SK-N-SH (cell line): ENCODE data around the gene AZU1. TPM values are rescaled to one million over a fixed set of nuclear protein-coding genes. Genes with fewer than 3 reads are reported as not detected.

Experiments used
- CTCF ChIA-PET: fragments of 300-600, 350-600 bp; formaldehyde crosslinking; extraction: SDS; loops from one replicate; lab custom pipeline; 2021; lab: Yijun Ruan, JAX
- POLR2A ChIA-PET: fragments of 350-600 bp; sonication (Branson Sonifier 250); formaldehyde crosslinking; extraction: SDS; loops from one replicate; lab custom pipeline; 2020; ENCODE audit warnings: antibody characterized with exemption, inconsistent platforms; lab: Yijun Ruan, JAX
- DNase-seq: peaks from one replicate; pipeline ENCODE4 v3.0.0; 2012
- H2AFZ ChIP-seq: fragments of 200-600 bp; sonication (generic); 2 replicates; pipeline ENCODE4 v1.8.1; 2016; ENCODE audit warnings: antibody characterized with exemption, mild to moderate bottlenecking, low read depth
- H3F3A ChIP-seq: fragments of 200-600 bp; sonication (generic); replicated peaks from 2 replicates; pipeline ENCODE3; 2016; ENCODE audit warnings: antibody characterized with exemption, mild to moderate bottlenecking; ENCODE audit not compliant: insufficient read depth
- H3K27ac ChIP-seq, 2 experiments: fragments of 200-500 bp in 1 of 2; fragments of 200-600 bp in 1 of 2; sonication (Bioruptor generic) in 1 of 2; sonication (generic), shearing (Covaris generic) in 1 of 2; 2 replicates each; pipeline versions ENCODE4 v1.5.1 to v1.6.1; 2014 to 2016; ENCODE audit warnings: low read depth in 2 of 2, inconsistent platforms in 1 of 2, low read length in 1 of 2, mild to moderate bottlenecking in 1 of 2, mixed read lengths in 1 of 2
- H3K27me3 ChIP-seq: fragments of 200-600 bp; sonication (generic), shearing (Covaris generic); 2 replicates; pipeline ENCODE4 v1.6.1; 2016; ENCODE audit warnings: mixed run types; ENCODE audit not compliant: insufficient read depth
- H3K36me3 ChIP-seq, 2 experiments: fragments of 200-500 bp in 1 of 2; fragments of 200-600 bp in 1 of 2; sonication (Bioruptor generic) in 1 of 2; sonication (generic) in 1 of 2; replicated peaks in 1 of 2; 2 replicates each; pipeline versions ENCODE3 to v1.5.1; 2014 to 2016; ENCODE audit warnings: low read length in 1 of 2, mild to moderate bottlenecking in 1 of 2; ENCODE audit not compliant: insufficient read depth in 2 of 2, control insufficient read depth in 1 of 2
- H3K4me1 ChIP-seq, 2 experiments: fragments of 200-500 bp in 1 of 2; fragments of 200-600 bp in 1 of 2; sonication (Bioruptor generic) in 1 of 2; sonication (generic), shearing (Covaris generic) in 1 of 2; 2 replicates each; pipeline versions ENCODE4 v1.5.1 to v1.6.1; 2014 to 2016; ENCODE audit warnings: low read depth in 1 of 2, low read length in 1 of 2, mixed run types in 1 of 2; ENCODE audit not compliant: insufficient read depth in 2 of 2, control insufficient read depth in 1 of 2
- H3K4me2 ChIP-seq: fragments of 200-600 bp; sonication (generic), shearing (Covaris generic); 2 replicates; pipeline ENCODE4 v1.6.1; 2017; ENCODE audit warnings: mixed run types
- H3K4me3 ChIP-seq, 2 experiments: fragments of 200-500 bp in 1 of 2; fragments of 200-600 bp in 1 of 2; sonication (Bioruptor generic) in 1 of 2; sonication (generic), shearing (Covaris generic) in 1 of 2; 2 replicates each; pipeline versions ENCODE4 v1.5.1 to v1.8.1; 2014 to 2016; ENCODE audit warnings: low read depth in 2 of 2, inconsistent platforms in 1 of 2, low read length in 1 of 2, mild to moderate bottlenecking in 1 of 2, mixed read lengths in 1 of 2, moderate library complexity in 1 of 2
- H3K79me2 ChIP-seq: fragments of 200-600 bp; sonication (generic); 2 replicates; pipeline ENCODE4 v1.8.1; 2017; ENCODE audit warnings: mild to moderate bottlenecking; ENCODE audit not compliant: insufficient read depth
- H3K9ac ChIP-seq: fragments of 200-600 bp; sonication (generic); 2 replicates; pipeline ENCODE4 v1.6.1; 2017; ENCODE audit warnings: mixed run types
- H3K9me2 ChIP-seq: fragments of 200-600 bp; sonication (generic); 2 replicates; pipeline ENCODE4 v1.6.1; 2017; ENCODE audit warnings: mixed run types
- H3K9me3 ChIP-seq: fragments of 200-600 bp; sonication (generic); 2 replicates; pipeline ENCODE4 v1.6.1; 2017; ENCODE audit warnings: mixed run types, mild to moderate bottlenecking, moderate library complexity
- H4K20me1 ChIP-seq: fragments of 200-600 bp; sonication (generic); 2 replicates; pipeline ENCODE4 v1.6.1; 2017; ENCODE audit warnings: mild to moderate bottlenecking, mixed run types; ENCODE audit not compliant: insufficient read depth
- CHD2 ChIP-seq: fragments of 150-350 bp; IDR thresholded peaks from 2 replicates; pipeline ENCODE4 v1.6.1; 2018; ENCODE audit warnings: low read length; ENCODE audit not compliant: partially characterized antibody
- EZH2phosphoT487 ChIP-seq: fragments of 200-600 bp; sonication (generic); IDR thresholded peaks from 2 replicates; pipeline ENCODE4 v1.6.1; 2017; ENCODE audit warnings: low read depth, mixed run types, mild to moderate bottlenecking, antibody characterized with exemption, moderate library complexity, borderline replicate concordance
- GATA2 ChIP-seq: sonication (generic); formaldehyde crosslinking; IDR thresholded peaks from 2 replicates; pipeline ENCODE4 v1.5.0; 2020; ENCODE audit warnings: mild to moderate bottlenecking, missing genetic modification reagents
- JUND ChIP-seq: IDR thresholded peaks from 2 replicates; pipeline ENCODE4 v1.4.0; 2012
- MAX ChIP-seq: IDR thresholded peaks from 2 replicates; pipeline ENCODE4 v1.4.0; 2012; ENCODE audit warnings: low read depth
- PBX3 ChIP-seq: IDR thresholded peaks from 2 replicates; pipeline ENCODE4; 2012
- RAD21 ChIP-seq: IDR thresholded peaks from 2 replicates; pipeline ENCODE4 v1.6.1; 2012; ENCODE audit warnings: mild to moderate bottlenecking, low read length
- SMC3 ChIP-seq: IDR thresholded peaks from 2 replicates; pipeline ENCODE4 v1.6.1; 2012; ENCODE audit warnings: low read depth, low read length, improper control_type of control experiment
- TEAD4 ChIP-seq: IDR thresholded peaks from 2 replicates; pipeline ENCODE4 v1.4.0; 2012; ENCODE audit warnings: mild to moderate bottlenecking, borderline replicate concordance; ENCODE audit not compliant: insufficient read depth
- USF1 ChIP-seq: IDR thresholded peaks from 2 replicates; pipeline ENCODE4 v1.4.0; 2012; ENCODE audit warnings: low read depth, borderline replicate concordance
- WGBS: methylation state at CpG from one replicate; pipeline ENCODE4 v1.1.6; 2017; ENCODE audit warnings: low lambda C conversion rate; 5-methylcytosine and 5-hydroxymethylcytosine counted together
- polyA plus RNA-seq, 3 experiments: library from polyadenylated mRNA; depleted of rRNA; stranded (reverse); fragments of >200 nt; gene quantifications; 2 replicates each; pipeline ENCODE4 v1.2.3, GENCODE V29; 2012
- TF ChIP-seq, protein P1 (sequence below): fragments of 150-350 bp; IDR thresholded peaks from 2 replicates; pipeline ENCODE4 v1.6.1; 2016; ENCODE audit warnings: mild to moderate bottlenecking, low read depth, low read length

AZU1 gene
- polyA plus RNA-seq, 1 of the 3 experiments (the other 2 are of a cell fraction), result 0.15 TPM

DNA sequence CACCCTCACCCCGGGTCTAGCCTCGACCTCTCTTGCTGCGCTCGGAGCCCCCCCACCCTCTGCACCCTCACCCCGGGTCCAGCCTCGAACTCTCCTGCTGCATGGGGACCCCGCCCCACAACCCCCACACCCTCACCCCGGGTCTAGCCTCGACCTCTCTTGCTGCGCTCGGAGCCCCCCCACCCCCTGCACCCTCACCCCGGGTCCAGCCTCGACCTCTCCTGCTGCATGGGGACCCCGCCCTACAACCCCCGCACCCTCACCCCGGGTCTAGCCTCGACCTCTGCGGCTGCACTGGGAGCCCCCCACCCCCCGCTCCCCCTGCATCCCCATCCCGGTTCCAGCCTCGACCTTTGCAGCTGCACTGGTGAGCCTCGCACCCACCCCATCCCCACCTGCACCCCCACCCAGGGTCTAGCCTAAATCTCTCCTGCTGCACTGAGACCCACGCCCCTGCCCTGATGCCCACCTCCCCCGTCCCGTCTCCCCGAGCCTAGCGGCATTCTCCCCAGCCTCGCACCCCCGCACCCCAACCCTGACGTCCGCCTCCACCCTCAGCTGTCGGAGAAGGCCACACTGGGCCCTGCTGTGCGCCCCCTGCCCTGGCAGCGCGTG is 33.6 kb downstream of the AZU1 start:
- no peak overlapping the region for H3K9ac ChIP-seq
- TF ChIP-seq USF1 (no peak), TEAD4 (no peak), PBX3 (no peak), GATA2 (CRISPR knock-in tag) (no peak), SMC3 (no peak), EZH2phosphoT487 (no peak), CHD2 (no peak)
- TF ChIP-seq, protein P1, sequence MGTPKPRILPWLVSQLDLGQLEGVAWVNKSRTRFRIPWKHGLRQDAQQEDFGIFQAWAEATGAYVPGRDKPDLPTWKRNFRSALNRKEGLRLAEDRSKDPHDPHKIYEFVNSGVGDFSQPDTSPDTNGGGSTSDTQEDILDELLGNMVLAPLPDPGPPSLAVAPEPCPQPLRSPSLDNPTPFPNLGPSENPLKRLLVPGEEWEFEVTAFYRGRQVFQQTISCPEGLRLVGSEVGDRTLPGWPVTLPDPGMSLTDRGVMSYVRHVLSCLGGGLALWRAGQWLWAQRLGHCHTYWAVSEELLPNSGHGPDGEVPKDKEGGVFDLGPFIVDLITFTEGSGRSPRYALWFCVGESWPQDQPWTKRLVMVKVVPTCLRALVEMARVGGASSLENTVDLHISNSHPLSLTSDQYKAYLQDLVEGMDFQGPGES, result no peak
- TF ChIP-seq, all 33 proteins: peak for 0
- H3K36me3 ChIP-seq, result no peaks in the 10 kb centered on the region
- H3K4me2 ChIP-seq, result peak overlapping the region; percentile 50; the same call in 1 of the 2 replicates
- H4K20me1 ChIP-seq, result no peaks in the 10 kb centered on the region
- WGBS, result 15% methylated on average over 23 of the region's 35 CpGs
- H3K4me1 ChIP-seq, result peaks cover 0 to 4% of the 10 kb centered on the region in 2 experiments; a peak in 1 of 4 replicates
- peak overlapping the region in 1 of 2 experiments; percentile 3; a peak in 1 of 4 replicates for H3K4me3 ChIP-seq
- CTCF ChIA-PET, result interaction anchor here (1.1 to 5.1 kb wide), 2 partner anchors 18 to 61 kb away, joined by 3 to 44 read pairs; no protein-coding TSS in a partner anchor
- H2AFZ ChIP-seq, result no peak overlapping the region
- no peak for DNase-seq
- no peaks in the 10 kb centered on the region for H3K9me3 ChIP-seq
- POLR2A ChIA-PET, result no interaction called here
- H3K27me3 ChIP-seq, result peaks cover 18% of the 10 kb centered on the region
- H3F3A ChIP-seq, result peaks cover 7% of the 10 kb centered on the region
- no peak overlapping the region for H3K27ac ChIP-seq
- no peaks in the 10 kb centered on the region for H3K9me2 ChIP-seq
- H3K79me2 ChIP-seq, result no peaks in the 10 kb centered on the region

GRCh38 chr19:861756-862580 is 34.3 kb downstream of the AZU1 start:
- Histone ChIP-seq H3K4me1 (peaks cover 0 to 4% of the 10 kb centered on the region in 2 experiments; a peak in 1 of 4 replicates), H3K4me2 (peak overlapping the region; percentile 50; the same call in 1 of the 2 replicates), H3K9me3 (no peaks in the 10 kb centered on the region), H2AFZ (no peak overlapping the region), H3F3A (peaks cover 7% of the 10 kb centered on the region), H3K27me3 (peaks cover 18% of the 10 kb centered on the region), H4K20me1 (no peaks in the 10 kb centered on the region), H3K79me2 (no peaks in the 10 kb centered on the region), H3K9me2 (no peaks in the 10 kb centered on the region), H3K36me3 (no peaks in the 10 kb centered on the region), H3K9ac (no peak overlapping the region), H3K27ac (no peak overlapping the region), H3K4me3 (peak overlapping the region in 1 of 2 experiments; percentile 3; a peak in 1 of 4 replicates)
- POLR2A ChIA-PET, result no interaction called here
- 6% methylated on average over 28 of the region's 60 CpGs for WGBS
- DNase-seq, result peak; percentile 95
- CTCF ChIA-PET, result interaction anchor here (1.1 to 2.5 kb wide), 2 partner anchors 55 to 122 kb away, joined by 8 to 18 read pairs; partner anchors contain the start of genes KISS1R and WDR18
- TF ChIP-seq JUND, result no peak
- TF ChIP-seq MAX, result peak; percentile 88
- no peak for TF ChIP-seq RAD21
